NT2/D1 (cell line): ENCODE measurements around the gene NR2C2AP.

Source experiments
- SUZ12 ChIP-seq: IDR thresholded peaks from 2 replicates; pipeline ENCODE4 v1.6.1; 2011; ENCODE audit not compliant: insufficient read length, insufficient read depth; ENCODE audit errors: extremely low read depth
- YY1 ChIP-seq: IDR thresholded peaks from 2 replicates; pipeline ENCODE4 v1.6.1; 2011; ENCODE audit not compliant: insufficient read length, insufficient read depth
- ZNF274 ChIP-seq: IDR thresholded peaks from 2 replicates; pipeline ENCODE4 v1.6.1; 2011; ENCODE audit warnings: mild to moderate bottlenecking, low read depth, low read length

GRCh38 chr19:19211499-19212420 is 8.5 kb upstream of the NR2C2AP start, which contains the start of gene NCAN:
- no peak for TF ChIP-seq YY1
- TF ChIP-seq ZNF274, result no peak
- no peak for TF ChIP-seq SUZ12
